ENCODE data around the gene HSD17B2. TPM values are rescaled to one million over a fixed set of nuclear protein-coding genes. Genes with fewer than 3 reads are reported as not detected.

The HSD17B2 gene
- polyA plus RNA-seq, 1 experiment, result 0.60 TPM

GRCh38 chr16:81995651-81996050 is 39.4 kb upstream of the HSD17B2 start:
- Histone ChIP-seq H3K4me3 (ENCODE audit: low read depth, low read length) (no peak overlapping the region), H3K36me3 (ENCODE audit: control insufficient read depth, insufficient read depth, low read length) (no peaks in the 10 kb centered on the region), H3K27me3 (ENCODE audit: control insufficient read depth, insufficient read depth, low read length) (no peaks in the 10 kb centered on the region)
- POLR2A ChIA-PET, result no interaction called here
- CTCF ChIA-PET, result interaction anchor here (1.3 to 2.8 kb wide), 2 partner anchors 54 to 235 kb away, joined by 4 to 16 read pairs; no protein-coding TSS in a partner anchor
- no peak for TF ChIP-seq CTCF (IDR thresholded peaks at IDR 0.05; ENCODE audit: insufficient read depth, low read depth, low read length)
- DNase-seq (ENCODE audit: low read depth), result peak; percentile 17

GRCh38 chr16:81996664-81997509 is 38.2 kb upstream of the HSD17B2 start:
- ChIA-PET CTCF (interaction anchor here (0.6 to 2.8 kb wide), 12 partner anchors 10 to 244 kb away, joined by 3 to 16 read pairs (median 4); partner anchors contain the start of gene SDR42E1), POLR2A (no interaction called here)
- H3K4me3 ChIP-seq (ENCODE audit: low read depth, low read length), result no peak overlapping the region
- no peaks in the 10 kb centered on the region for H3K27me3 ChIP-seq (ENCODE audit: control insufficient read depth, insufficient read depth, low read length)
- DNase-seq (ENCODE audit: low read depth), result peak; percentile 12
- H3K36me3 ChIP-seq (ENCODE audit: control insufficient read depth, insufficient read depth, low read length), result no peaks in the 10 kb centered on the region
- peak; percentile 45 for TF ChIP-seq CTCF (IDR thresholded peaks at IDR 0.05; ENCODE audit: insufficient read depth, low read depth, low read length)

- Histone ChIP-seq H3K36me3 (ENCODE audit: control insufficient read depth, insufficient read depth, low read length) (no peaks in the 10 kb centered on the region), H3K4me3 (ENCODE audit: low read depth, low read length) (no peak overlapping the region), H3K27me3 (ENCODE audit: control insufficient read depth, insufficient read depth, low read length) (no peaks in the 10 kb centered on the region)
- TF ChIP-seq CTCF (IDR thresholded peaks at IDR 0.05; ENCODE audit: insufficient read depth, low read depth, low read length), result no peak
- ChIA-PET CTCF (interaction anchor here (0.7 to 2.8 kb wide), 12 partner anchors 13 to 244 kb away, joined by 3 to 16 read pairs (median 4); partner anchors contain the start of gene SDR42E1), POLR2A (no interaction called here)
- DNase-seq (ENCODE audit: low read depth), result peak; percentile 60
These were observed 37.3 kb upstream of the HSD17B2 start for GRCh38 chr16:81997738-81998137.

- TF ChIP-seq CTCF (IDR thresholded peaks at IDR 0.05; ENCODE audit: insufficient read depth, low read depth, low read length), result no peak
- no peak overlapping the region for H3K4me3 ChIP-seq (ENCODE audit: low read depth, low read length)
- ChIA-PET CTCF (no interaction called here), POLR2A (no interaction called here)
- no peaks in the 10 kb centered on the region for H3K36me3 ChIP-seq (ENCODE audit: control insufficient read depth, insufficient read depth, low read length)
- no peak for DNase-seq (ENCODE audit: low read depth)
- no peaks in the 10 kb centered on the region for H3K27me3 ChIP-seq (ENCODE audit: control insufficient read depth, insufficient read depth, low read length)
These were observed 32.2 kb upstream of the HSD17B2 start for GRCh38 chr16:82002831-82003230.

GRCh38 chr16:82004601-82005000 is 30.5 kb upstream of the HSD17B2 start:
- H3K36me3 ChIP-seq (ENCODE audit: control insufficient read depth, insufficient read depth, low read length), result no peaks in the 10 kb centered on the region
- ChIA-PET CTCF (interaction anchor here (1.0 kb wide), 1 partner anchor 226 kb away, joined by 3 read pairs; no protein-coding TSS in a partner anchor), POLR2A (no interaction called here)
- no peaks in the 10 kb centered on the region for H3K27me3 ChIP-seq (ENCODE audit: control insufficient read depth, insufficient read depth, low read length)
- H3K4me3 ChIP-seq (ENCODE audit: low read depth, low read length), result no peak overlapping the region
- TF ChIP-seq CTCF (IDR thresholded peaks at IDR 0.05; ENCODE audit: insufficient read depth, low read depth, low read length), result no peak
- no peak for DNase-seq (ENCODE audit: low read depth)

Data from BJ (cell line).